ENCODE results near the gene MAPK8IP3. TPM values are rescaled to one million over a fixed set of nuclear protein-coding genes. Genes with fewer than 3 reads are reported as not detected.

MAPK8IP3 gene
- total RNA-seq, 1 donor from 2014 or later, result 63.0 TPM

GRCh38 chr16:1723450-1724147 lies 17.6 kb downstream of the MAPK8IP3 start:
- TF ChIP-seq, protein P1, sequence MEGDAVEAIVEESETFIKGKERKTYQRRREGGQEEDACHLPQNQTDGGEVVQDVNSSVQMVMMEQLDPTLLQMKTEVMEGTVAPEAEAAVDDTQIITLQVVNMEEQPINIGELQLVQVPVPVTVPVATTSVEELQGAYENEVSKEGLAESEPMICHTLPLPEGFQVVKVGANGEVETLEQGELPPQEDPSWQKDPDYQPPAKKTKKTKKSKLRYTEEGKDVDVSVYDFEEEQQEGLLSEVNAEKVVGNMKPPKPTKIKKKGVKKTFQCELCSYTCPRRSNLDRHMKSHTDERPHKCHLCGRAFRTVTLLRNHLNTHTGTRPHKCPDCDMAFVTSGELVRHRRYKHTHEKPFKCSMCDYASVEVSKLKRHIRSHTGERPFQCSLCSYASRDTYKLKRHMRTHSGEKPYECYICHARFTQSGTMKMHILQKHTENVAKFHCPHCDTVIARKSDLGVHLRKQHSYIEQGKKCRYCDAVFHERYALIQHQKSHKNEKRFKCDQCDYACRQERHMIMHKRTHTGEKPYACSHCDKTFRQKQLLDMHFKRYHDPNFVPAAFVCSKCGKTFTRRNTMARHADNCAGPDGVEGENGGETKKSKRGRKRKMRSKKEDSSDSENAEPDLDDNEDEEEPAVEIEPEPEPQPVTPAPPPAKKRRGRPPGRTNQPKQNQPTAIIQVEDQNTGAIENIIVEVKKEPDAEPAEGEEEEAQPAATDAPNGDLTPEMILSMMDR (IDR thresholded peaks at IDR 0.05), result peak; percentile 85
- Histone ChIP-seq H3K9me3 (no peaks in the 10 kb centered on the region), H3K4me1 (peaks cover 38% of the 10 kb centered on the region), H3K27me3 (ENCODE audit: low read depth) (no peaks in the 10 kb centered on the region), H3K4me3 (no peak overlapping the region), H3K27ac (no peak overlapping the region), H3K36me3 (peaks cover 30% of the 10 kb centered on the region)
- peak; percentile 50 to 58 for ATAC-seq
- intact Hi-C loops (cut with DNase I), result no loop called here
- DNase-seq, result no peak

DNA sequence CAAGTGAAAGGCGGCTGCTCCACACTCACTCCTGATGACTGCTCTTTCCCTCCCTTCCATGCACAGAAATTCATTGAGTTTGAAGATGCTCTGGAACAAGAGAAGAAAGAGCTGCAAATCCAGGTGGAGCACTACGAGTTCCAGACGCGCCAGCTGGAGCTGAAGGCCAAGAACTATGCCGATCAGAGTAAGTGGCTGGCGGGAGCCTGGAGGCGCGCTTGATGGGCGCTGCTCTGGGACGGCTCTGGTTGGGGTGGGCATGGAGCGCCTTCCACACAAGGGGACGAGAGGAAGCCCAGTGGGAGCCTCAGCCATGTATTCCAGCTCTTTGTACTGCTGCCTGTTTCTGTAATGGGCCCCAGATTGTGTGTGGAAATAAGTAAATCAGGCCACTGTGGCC lies 18.5 kb downstream of the MAPK8IP3 start:
- intact Hi-C loops (cut with DNase I), result no loop called here
- Histone ChIP-seq H3K27ac (no peak overlapping the region), H3K27me3 (ENCODE audit: low read depth) (no peaks in the 10 kb centered on the region), H3K36me3 (peaks cover 39% of the 10 kb centered on the region), H3K4me3 (no peak overlapping the region), H3K4me1 (peaks cover 33% of the 10 kb centered on the region), H3K9me3 (no peaks in the 10 kb centered on the region)
- TF ChIP-seq, protein P1 (IDR thresholded peaks at IDR 0.05), result no peak
- ATAC-seq (no peak), DNase-seq (no peak)

- DNase-seq (no peak), ATAC-seq (no peak)
- intact Hi-C loops (cut with DNase I), result no loop called here
- no peaks in the 10 kb centered on the region for H3K27me3 ChIP-seq (ENCODE audit: low read depth)
- H3K4me3 ChIP-seq, result no peak overlapping the region
- H3K27ac ChIP-seq, result no peak overlapping the region
- H3K4me1 ChIP-seq, result peaks cover 20% of the 10 kb centered on the region
- TF ChIP-seq, protein P1 (IDR thresholded peaks at IDR 0.05), result no peak
- H3K9me3 ChIP-seq, result no peaks in the 10 kb centered on the region
- peaks cover 60% of the 10 kb centered on the region for H3K36me3 ChIP-seq
Measured at GRCh38 chr16:1726661-1727502, 20.9 kb downstream of the MAPK8IP3 start.

DNA sequence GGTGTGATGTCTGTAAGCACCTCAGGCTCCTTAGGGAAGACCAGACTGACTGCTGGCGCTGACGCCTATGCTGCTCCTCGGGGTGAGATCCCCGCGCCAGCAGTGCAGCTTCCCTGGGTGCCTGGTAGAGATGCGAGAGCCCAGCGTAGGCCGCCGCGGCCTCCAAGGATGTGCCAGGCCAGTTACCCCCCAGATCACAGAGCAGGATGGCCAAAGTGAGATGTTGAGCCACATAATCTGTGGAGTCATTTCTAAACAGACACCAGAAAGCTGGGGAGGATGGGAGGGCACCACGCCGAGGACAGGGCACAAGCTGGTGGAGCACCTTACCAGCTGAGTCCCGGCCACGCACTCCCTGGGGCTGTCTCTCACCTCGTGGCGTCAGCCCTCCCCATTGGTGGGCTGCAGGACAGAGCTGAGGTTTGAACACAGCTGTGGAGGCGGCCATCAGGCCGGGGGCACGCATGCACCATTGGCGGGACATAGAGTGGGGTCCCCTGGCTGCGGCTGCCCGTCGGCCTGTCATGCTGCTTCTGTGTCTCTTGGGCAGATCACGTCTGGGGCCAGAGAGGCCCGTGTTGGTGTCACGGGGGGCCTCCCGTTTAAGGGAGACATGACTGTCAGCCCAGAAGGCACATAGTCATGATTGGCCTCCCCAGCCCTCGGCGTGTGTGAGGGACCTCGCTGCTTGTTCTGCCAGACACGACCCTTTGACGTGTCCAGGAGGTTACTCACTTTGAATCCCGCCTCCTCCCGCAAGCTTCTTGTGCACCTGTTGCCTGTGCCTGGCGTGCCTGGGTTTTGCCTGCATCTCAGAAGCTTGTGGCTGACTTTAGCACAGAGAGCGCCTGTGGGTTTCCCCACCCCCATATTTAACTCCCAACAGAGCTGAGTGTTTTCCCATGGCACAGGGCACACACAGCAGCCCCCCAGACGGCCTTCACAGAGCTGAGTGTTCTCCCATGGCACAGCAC lies 21.9 kb downstream of the MAPK8IP3 start:
- H3K27ac ChIP-seq, result no peak overlapping the region
- intact Hi-C loops (cut with DNase I), result no loop called here
- peaks cover 71% of the 10 kb centered on the region for H3K36me3 ChIP-seq
- TF ChIP-seq, protein P1 (IDR thresholded peaks at IDR 0.05), result no peak
- no peak for ATAC-seq
- H3K27me3 ChIP-seq (ENCODE audit: low read depth), result no peaks in the 10 kb centered on the region
- DNase-seq, result no peak
- peaks cover 9% of the 10 kb centered on the region for H3K4me1 ChIP-seq
- H3K9me3 ChIP-seq, result no peaks in the 10 kb centered on the region
- H3K4me3 ChIP-seq, result no peak overlapping the region

DNA sequence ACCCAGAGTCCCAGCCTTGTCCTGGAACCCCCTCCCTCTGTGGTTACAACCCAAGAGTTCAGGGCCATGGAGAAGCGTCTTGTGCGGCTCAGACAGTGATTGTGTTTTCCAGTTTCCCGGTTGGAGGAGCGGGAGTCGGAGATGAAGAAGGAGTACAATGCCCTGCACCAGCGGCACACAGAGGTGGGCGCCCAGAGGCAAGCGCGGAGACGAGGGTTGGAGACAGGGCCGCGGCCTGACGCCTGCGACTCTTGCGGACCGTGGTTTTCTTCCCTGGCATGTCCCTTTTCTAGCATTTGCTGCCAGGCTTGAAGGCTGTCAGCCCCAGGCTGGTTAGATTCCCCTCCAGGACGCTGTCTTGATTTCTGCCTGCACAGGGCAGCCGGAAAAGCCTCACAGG lies 23.0 kb downstream of the MAPK8IP3 start:
- Histone ChIP-seq H3K9me3 (no peaks in the 10 kb centered on the region), H3K4me3 (no peak overlapping the region), H3K27ac (no peak overlapping the region), H3K36me3 (peaks cover 82% of the 10 kb centered on the region), H3K27me3 (ENCODE audit: low read depth) (no peaks in the 10 kb centered on the region), H3K4me1 (no peaks in the 10 kb centered on the region)
- ATAC-seq, result no peak
- intact Hi-C loops (cut with DNase I), result no loop called here
- TF ChIP-seq, protein P1 (IDR thresholded peaks at IDR 0.05), result no peak
- DNase-seq, result no peak

Data from lower lobe of right lung (tissue), 2 donors.